Tibial nerve (tissue), 4 donors: ENCODE results near the gene CDCP2. TPM values are rescaled to one million over a fixed set of nuclear protein-coding genes. Genes with fewer than 3 reads are reported as not detected.

Source experiments
- DNase-seq, 2 donors: peaks; one replicate each; pipeline ENCODE4 v3.0.0-alpha.2; 2019; ENCODE audit warnings: low spot score in 2 of 2
- H3K27ac ChIP-seq, 4 donors: fragments of 200-600 bp; sonication (generic) in 3 of 4; one replicate each; pipeline ENCODE4 v1.5.1; 2017 to 2019; ENCODE audit warnings: mild to moderate bottlenecking in 1 of 4
- H3K27me3 ChIP-seq, 2 donors: fragments of 200-600 bp; sonication (generic) in 1 of 2; one replicate each; pipeline versions ENCODE4 v1.5.1 to v1.6.0; 2017 to 2019
- H3K36me3 ChIP-seq, 3 donors: fragments of 200-600 bp; sonication (generic); one replicate each; pipeline ENCODE4 v1.5.1; 2018 to 2019
- H3K4me1 ChIP-seq, 4 donors: fragments of 200-600 bp; sonication (generic) in 3 of 4; one replicate each; pipeline ENCODE4 v1.5.1; 2017 to 2019
- H3K4me3 ChIP-seq, 4 donors: fragments of 200-600 bp; sonication (generic) in 3 of 4; one replicate each; pipeline ENCODE4 v1.5.1; 2017 to 2019; ENCODE audit warnings: mild to moderate bottlenecking in 1 of 4, moderate library complexity in 1 of 4
- H3K9me3 ChIP-seq, 4 donors: fragments of 200-600 bp; sonication (generic) in 3 of 4; one replicate each; pipeline ENCODE4 v1.5.1; 2017 to 2019
- EP300 ChIP-seq, 2 donors: sonication (generic); formaldehyde crosslinking; IDR thresholded peaks; one replicate each; pipeline ENCODE4 v1.6.1; 2017; ENCODE audit warnings: antibody characterized with exemption in 2 of 2, mild to moderate bottlenecking in 1 of 2
- POLR2A ChIP-seq, 2 donors: fragments of 450-650 bp; IDR thresholded peaks; one replicate each; pipeline ENCODE4 v1.6.1; 2017; ENCODE audit warnings: antibody characterized with exemption in 2 of 2, mild to moderate bottlenecking in 2 of 2, moderate library complexity in 2 of 2
- WGBS, 2 donors: methylation state at CpG; one replicate each; pipeline ENCODE4 v1.1.5; 2018; 5-methylcytosine and 5-hydroxymethylcytosine counted together
- total RNA-seq, 4 donors: library from RNA; depleted of rRNA; stranded (reverse); fragments of >200 nt; gene quantifications; one replicate each; pipeline ENCODE4 v1.1.0, GENCODE V29; 2016
- TF ChIP-seq, protein P1 (sequence below), 5 experiments: fragments of 200-600 bp in 3 of 5; fragments of 450-650 bp in 2 of 5; sonication (generic) in 3 of 5; IDR thresholded peaks; one replicate each; pipeline ENCODE4 v1.5.1; 2016 to 2019; ENCODE audit warnings: antibody characterized with exemption in 5 of 5, mild to moderate bottlenecking in 3 of 5, moderate library complexity in 2 of 5

The CDCP2 gene
- total RNA-seq, 4 donors from 2014 or later, result 0.30 to 0.44 TPM; not detected in 2

DNA sequence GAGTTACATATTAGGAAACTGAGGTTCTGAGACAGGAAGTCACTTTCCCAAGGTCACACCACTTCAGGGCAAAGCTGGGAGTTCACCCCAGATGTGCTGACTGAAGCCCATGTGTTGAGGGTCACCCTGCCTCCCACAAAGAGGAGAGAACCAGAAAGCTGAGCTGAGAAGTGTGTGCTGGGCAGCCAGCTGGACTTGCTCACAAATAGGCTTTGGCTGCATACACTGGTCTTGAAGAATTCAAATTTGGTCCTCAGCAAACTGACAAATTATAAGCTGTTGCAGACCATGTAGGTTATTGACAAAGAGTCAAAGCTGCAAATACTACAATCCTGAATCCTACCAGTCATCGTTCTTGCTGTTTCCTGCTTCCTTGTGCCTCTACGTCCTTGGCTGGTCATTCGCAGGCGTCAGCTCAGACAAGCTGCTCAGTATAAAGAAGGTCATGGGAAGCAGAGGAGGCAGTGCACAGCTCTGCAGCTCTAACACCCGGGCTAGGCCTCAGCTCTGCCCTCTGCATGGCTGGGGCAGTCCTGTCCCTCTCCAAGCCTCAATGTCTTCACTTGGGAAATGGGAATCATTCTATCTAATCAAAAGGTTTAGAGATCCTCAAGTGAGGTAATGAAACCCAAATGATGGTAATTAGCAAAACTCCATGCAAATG is 40.0 kb downstream of the CDCP2 start:
- H3K4me1 ChIP-seq, result no peaks in the 10 kb centered on the region
- no peak for DNase-seq
- no peak overlapping the region for H3K4me3 ChIP-seq
- WGBS, 2 donors, result 55% methylated on average over 5 of the region's 5 CpGs
- H3K36me3 ChIP-seq, result no peaks in the 10 kb centered on the region
- H3K27ac ChIP-seq, result no peak overlapping the region
- H3K9me3 ChIP-seq, result no peaks in the 10 kb centered on the region
- no peaks in the 10 kb centered on the region for H3K27me3 ChIP-seq
- TF ChIP-seq EP300 (IDR thresholded peaks at IDR 0.05), result no peak
- TF ChIP-seq POLR2A (IDR thresholded peaks at IDR 0.05), result no peak
- TF ChIP-seq, protein P1, sequence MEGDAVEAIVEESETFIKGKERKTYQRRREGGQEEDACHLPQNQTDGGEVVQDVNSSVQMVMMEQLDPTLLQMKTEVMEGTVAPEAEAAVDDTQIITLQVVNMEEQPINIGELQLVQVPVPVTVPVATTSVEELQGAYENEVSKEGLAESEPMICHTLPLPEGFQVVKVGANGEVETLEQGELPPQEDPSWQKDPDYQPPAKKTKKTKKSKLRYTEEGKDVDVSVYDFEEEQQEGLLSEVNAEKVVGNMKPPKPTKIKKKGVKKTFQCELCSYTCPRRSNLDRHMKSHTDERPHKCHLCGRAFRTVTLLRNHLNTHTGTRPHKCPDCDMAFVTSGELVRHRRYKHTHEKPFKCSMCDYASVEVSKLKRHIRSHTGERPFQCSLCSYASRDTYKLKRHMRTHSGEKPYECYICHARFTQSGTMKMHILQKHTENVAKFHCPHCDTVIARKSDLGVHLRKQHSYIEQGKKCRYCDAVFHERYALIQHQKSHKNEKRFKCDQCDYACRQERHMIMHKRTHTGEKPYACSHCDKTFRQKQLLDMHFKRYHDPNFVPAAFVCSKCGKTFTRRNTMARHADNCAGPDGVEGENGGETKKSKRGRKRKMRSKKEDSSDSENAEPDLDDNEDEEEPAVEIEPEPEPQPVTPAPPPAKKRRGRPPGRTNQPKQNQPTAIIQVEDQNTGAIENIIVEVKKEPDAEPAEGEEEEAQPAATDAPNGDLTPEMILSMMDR (IDR thresholded peaks at IDR 0.05), result no peak

DNA sequence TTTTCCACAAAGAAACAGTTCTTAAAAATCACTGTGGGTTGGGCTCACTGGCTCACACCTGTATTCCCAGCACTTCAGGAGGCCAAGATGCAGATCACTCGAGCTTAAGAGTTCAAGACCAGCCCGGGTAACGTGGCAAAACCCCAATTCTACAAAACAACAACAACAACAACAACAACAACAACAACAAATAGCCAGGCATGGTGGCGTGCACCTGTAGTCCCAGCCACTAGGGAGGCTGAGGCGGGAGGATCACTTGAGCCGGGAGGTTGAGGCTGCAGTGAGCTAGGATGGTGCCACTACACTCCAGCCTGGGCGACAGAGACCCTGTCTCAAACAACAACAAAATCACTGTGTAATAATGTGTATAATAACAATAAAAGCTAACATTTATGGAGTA is 40.8 kb downstream of the CDCP2 start:
- DNase-seq, result no peak
- 89 to 94% methylated on average over 7 of the region's 7 CpGs for WGBS, 2 donors
- TF ChIP-seq POLR2A (IDR thresholded peaks at IDR 0.05) (no peak), EP300 (IDR thresholded peaks at IDR 0.05) (no peak)
- TF ChIP-seq, protein P1 (IDR thresholded peaks at IDR 0.05), result no peak

DNA sequence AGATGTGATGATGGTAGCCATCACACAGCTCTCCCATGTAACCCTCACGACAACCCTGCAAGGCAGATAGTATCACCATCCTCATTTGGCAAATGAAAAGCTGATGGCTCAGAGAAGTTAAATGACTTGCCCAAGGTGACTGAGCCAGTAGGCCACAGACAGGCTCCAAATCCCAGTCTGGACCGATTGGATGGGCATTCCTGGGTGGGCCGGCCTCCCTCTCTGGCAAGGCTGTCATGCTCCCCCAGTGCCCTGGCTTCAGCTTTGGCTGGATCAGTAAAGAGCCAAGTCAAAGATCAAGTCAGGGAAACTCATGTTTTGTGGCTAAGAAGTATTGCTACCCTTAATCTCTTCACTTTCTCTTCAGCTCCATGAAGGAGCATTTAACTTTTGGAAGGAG is 41.2 kb downstream of the CDCP2 start:
- WGBS, 2 donors, result 71 to 88% methylated on average over 2 to 3 of the region's 3 CpGs
- Histone ChIP-seq H3K27ac (no peak overlapping the region), H3K9me3 (no peaks in the 10 kb centered on the region), H3K36me3 (no peaks in the 10 kb centered on the region), H3K4me1 (no peaks in the 10 kb centered on the region), H3K4me3 (no peak overlapping the region), H3K27me3 (no peaks in the 10 kb centered on the region)
- no peak for DNase-seq
- TF ChIP-seq POLR2A (IDR thresholded peaks at IDR 0.05) (no peak), EP300 (IDR thresholded peaks at IDR 0.05) (no peak)
- TF ChIP-seq, protein P1 (IDR thresholded peaks at IDR 0.05), result no peak

More for the DNA sequence above, 40.8 kb downstream of the CDCP2 start:
- Histone ChIP-seq H3K4me3 (no peak overlapping the region), H3K36me3 (no peaks in the 10 kb centered on the region), H3K27me3 (no peaks in the 10 kb centered on the region), H3K9me3 (no peaks in the 10 kb centered on the region), H3K4me1 (no peaks in the 10 kb centered on the region), H3K27ac (no peak overlapping the region)

DNA sequence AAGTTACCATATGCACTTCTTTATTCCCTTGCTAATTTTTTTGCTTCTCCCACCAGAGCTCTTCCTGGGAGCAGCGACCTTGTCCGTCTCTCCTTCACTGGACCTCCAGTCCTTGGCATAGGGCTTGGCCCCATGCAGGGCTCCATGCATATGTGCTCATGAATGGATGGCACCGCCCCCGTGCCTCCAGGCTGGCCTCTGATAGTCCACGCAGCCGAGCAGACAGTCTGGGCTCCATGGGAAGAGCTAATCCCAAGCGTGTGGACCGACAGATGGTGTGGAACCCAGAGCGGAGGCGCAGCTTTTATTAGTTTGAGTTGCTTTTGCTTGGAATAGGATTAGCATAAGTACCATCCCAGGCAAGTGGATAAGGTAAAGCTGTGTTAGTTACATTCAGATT is 41.8 kb downstream of the CDCP2 start:
- no peak overlapping the region for H3K4me3 ChIP-seq
- H3K36me3 ChIP-seq, result no peaks in the 10 kb centered on the region
- H3K9me3 ChIP-seq, result no peaks in the 10 kb centered on the region
- DNase-seq, result no peak
- H3K4me1 ChIP-seq, result no peaks in the 10 kb centered on the region
- TF ChIP-seq, protein P1 (IDR thresholded peaks at IDR 0.05), result no peak
- TF ChIP-seq POLR2A (IDR thresholded peaks at IDR 0.05) (no peak), EP300 (IDR thresholded peaks at IDR 0.05) (no peak)
- H3K27ac ChIP-seq, result no peak overlapping the region
- no peaks in the 10 kb centered on the region for H3K27me3 ChIP-seq
- 80 to 91% methylated on average over 10 of the region's 10 CpGs for WGBS, 2 donors

DNA sequence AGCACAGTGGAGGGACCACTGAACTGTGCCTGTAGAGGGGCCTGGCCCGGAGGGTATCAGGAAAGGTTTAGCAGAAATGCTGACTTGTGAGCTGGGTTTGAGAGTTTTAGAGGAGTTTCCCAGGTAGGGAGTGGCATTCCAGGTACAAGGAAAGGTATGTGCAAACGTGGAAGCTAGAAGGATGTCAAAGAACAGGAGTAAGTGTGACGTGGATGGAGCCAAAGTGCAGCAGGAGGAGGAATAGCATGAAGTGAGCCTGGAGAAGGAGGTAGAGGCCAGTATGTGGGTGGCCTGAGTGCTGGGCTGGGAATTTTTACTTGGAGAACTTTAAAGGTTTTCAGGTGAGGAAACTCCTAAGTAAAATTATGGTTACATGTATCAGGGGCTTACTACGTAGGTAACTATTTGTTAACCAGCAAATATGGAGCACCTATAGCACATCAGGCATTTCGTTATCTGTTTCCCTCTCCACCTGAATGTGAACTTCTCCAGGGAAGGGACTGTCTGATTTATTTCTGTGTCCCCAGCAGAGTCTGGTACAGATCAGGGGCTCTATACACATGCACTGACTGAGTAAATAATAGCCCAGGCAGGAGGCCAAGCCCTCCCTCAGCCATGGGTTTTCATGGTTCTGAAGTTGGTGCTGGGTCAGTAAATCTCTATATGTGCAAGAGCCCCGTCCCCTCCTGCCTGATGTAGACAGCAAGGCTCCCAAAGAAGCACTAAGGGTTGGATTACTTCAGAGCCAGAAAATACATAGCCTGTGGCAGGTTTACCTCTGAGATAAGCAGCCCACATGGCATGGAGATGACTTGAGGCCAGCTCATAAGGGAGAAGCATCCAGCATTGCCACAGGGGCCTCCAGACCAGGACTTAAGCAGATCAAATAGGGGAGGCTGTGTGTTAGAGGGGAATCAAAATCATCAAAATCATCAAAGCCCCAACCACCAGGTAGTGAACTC is 43.4 kb downstream of the CDCP2 start:
- Histone ChIP-seq H3K4me1 (no peaks in the 10 kb centered on the region), H3K9me3 (no peaks in the 10 kb centered on the region), H3K36me3 (no peaks in the 10 kb centered on the region), H3K27me3 (no peaks in the 10 kb centered on the region), H3K4me3 (no peak overlapping the region), H3K27ac (no peak overlapping the region)
- DNase-seq, result no peak
- TF ChIP-seq, protein P1 (IDR thresholded peaks at IDR 0.05), result no peak
- TF ChIP-seq EP300 (IDR thresholded peaks at IDR 0.05) (no peak), POLR2A (IDR thresholded peaks at IDR 0.05) (no peak)
- WGBS, 2 donors, result 86 to 88% methylated on average over 6 of the region's 6 CpGs
